Middle frontal gyrus (tissue), 1 donor: Measurements from ENCODE around the gene AHNAK.

Experiments used
- DNase-seq: peaks from one replicate; pipeline ENCODE4 v3.0.0-alpha.2; 2015; ENCODE audit warnings: low spot score; ENCODE audit errors: extremely low spot score

AHNAK gene

DNA sequence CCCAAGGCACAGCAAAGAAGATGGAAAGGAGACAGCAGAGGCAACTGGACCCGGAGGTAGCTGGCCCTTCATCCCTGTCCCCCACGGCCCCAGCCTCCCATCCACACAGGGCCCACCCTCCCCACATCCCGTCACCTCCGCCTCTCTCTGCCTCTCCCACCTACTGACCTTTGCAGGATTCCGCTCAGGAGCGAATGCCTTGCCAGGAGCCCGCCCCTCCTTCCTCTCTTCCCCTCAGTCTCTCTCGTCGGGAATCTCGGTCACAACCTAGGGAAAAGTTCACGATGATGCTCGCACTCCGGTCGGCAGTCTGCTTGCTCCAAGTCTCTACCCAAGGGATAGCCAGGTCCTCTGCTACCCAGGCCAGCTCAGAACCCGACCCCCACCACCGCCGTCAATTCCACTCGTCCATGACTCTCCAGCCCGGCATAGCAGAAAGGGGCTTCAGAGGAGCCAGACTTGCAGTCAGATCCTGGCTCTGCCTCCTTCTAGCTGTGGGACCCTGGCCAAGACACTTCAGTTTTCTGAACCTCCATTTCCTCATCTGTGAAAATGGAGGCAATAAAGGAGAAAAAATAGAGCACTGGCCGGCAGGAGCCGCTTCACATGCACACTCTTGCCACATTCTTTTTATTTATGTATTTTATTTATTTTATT is 10.2 kb downstream of the AHNAK start:
- DNase-seq = no peak

- no peak for DNase-seq
Measured at GRCh38 chr11:62535802-62536201, 10.8 kb downstream of the AHNAK start.

- DNase-seq = no peak
Measured at GRCh38 chr11:62534779-62535545, 11.6 kb downstream of the AHNAK start.

- no peak for DNase-seq
Measured at GRCh38 chr11:62532096-62532495, 14.5 kb downstream of the AHNAK start.

- DNase-seq = no peak
Measured at GRCh38 chr11:62516736-62517371, 29.8 kb downstream of the AHNAK start.

- no peak for DNase-seq
Measured at GRCh38 chr11:62514151-62514550, 32.5 kb downstream of the AHNAK start.

DNA sequence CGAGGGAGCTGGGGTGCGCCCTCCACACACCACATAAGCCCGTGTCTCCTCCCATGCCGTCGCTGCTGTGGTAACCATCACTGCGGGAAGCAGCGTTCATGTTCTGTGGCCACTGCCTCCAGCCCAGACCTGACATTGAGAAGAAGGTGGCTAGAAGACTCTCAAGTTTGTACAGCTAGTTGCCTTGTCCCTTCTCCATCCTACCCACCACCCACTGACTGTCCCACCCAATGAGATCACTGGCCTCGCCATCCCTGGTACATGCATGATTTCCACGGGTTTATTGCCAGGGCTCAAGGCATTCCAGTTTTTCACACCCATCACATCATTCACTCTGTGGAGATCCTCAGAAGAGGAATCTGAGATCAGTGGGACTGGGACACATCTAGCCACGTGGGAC is 33.0 kb downstream of the AHNAK start:
- DNase-seq = no peak

GRCh38 chr11:62512961-62513360 is 33.6 kb downstream of the AHNAK start:
- no peak for DNase-seq

- peak; percentile 55 for DNase-seq
Measured at GRCh38 chr11:62508336-62509058, 38.1 kb downstream of the AHNAK start.

DNA sequence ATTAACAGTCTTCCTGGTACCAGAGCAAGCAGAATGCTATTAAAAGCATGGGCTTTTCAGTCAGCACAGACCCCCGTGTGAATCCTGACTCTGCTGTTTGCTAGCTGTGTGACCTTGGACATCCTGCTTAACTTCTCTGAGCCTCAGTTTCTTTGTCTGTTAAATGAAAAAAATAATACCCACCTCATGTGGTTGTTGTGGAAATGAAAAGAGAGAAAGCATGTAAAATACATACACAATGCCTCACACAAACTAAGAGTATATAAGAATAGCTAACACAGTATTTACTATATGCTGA is 39.5 kb downstream of the AHNAK start:
- no peak for DNase-seq

DNA sequence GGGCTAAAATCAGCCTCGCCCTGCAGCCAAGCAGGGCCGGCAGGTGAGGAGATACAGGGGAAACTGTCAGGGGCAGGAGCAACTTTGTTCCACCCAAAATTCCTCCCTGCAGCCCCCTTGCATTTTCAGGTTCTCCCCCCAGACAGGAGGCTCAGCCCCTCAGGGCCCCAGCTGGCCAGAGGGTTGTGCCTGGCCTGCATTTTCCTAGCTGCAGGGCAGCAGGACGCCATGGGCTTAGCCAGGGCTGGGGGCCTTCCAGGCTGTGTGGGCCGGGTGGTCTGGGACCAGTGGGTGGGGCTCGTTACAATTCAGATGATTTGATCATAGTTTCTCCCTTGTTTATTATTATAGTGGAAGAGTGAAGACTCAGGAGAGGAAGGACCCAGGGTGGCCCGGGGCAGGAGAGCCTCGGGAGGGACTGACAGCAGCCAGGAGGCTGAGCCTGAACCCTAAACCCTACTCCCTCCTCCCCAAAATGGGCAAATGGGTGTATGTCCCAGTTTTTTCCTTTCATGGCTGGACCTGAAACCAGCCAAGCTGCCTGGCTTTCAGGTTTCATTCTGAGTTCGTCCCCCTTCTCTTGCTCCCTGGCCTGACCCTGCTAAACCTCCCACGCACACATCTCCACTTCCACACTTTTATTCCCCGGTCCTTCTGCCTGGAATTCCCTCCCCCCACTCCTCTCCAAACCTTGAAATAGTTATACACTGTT is 40.0 kb downstream of the AHNAK start:
- DNase-seq = no peak

DNA sequence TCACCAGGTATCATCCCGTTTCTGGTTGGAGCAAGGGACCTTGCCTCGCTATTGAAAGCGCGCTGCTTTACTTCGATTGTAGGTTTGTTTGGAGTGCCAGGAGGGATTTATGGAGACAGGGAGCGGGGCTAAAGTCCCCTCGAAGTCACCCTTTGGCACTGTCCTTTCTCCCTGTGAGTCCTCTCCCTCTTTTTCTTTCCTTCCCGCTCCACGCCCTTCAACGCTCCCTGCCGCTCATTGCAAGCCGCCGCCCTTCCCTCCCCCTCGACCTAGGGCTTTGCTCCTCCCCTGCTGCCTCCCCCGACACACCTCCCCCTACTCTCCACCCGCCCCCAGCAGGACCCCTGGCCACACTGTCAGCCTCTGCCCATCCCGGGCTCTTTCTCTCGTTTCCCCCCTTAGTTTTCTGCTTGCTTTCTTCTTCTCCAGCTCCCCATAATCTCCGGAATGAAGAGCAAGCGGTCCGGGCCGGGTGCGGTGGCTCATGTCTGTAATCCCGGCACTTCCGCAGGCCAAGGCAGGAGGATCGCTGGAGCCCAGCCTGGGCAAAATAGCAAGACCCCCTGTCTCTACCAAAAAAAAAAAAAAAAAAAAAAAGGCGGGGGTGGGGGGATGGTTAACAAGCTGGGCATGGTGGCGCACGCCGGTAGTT is 41.0 kb downstream of the AHNAK start:
- no peak for DNase-seq

DNA sequence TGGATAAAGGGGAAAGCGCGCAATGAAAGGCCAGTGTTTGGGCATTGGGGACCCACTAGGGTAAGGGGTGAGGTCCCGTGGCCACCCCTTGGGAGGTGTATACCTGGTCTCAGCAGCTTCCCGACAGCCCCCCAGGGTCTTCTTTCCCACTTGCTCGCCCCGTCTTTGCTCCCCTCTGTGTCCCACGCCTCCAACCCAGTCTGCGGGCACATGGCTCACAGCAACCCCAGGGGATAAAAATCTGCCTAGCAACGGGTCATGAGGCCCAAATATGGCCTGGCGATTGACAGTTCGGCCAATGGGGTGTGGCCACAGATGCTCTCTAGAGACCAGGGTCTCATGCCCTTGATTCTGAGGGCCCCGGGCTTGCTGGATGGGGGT is 41.6 kb downstream of the AHNAK start:
- no peak for DNase-seq

GRCh38 chr11:62504158-62504973 is 42.2 kb downstream of the AHNAK start:
- no peak for DNase-seq

GRCh38 chr11:62502030-62502730 is 44.4 kb downstream of the AHNAK start:
- DNase-seq = no peak

DNA sequence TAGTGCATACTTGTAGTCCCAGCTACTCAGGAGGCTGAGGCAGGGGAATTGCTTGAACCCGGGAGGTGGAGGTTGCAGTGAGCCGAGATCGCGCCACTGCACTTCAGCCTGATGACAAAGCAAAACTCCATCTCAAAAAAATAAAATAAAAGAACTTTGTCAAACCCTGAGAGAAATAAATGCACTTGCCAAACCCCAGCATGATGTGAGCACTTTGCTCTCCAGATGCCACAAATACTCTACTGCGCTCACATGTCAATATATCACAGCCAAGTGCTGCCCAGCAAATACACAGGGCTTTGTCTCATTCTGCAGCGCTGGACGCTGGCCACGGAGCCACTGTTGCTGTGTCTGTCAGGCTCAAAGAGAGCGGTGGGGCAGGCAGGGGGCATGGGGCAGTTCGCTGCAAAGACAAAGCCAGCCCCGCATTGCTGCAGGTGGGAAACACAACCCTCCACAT is 45.1 kb downstream of the AHNAK start:
- peak; percentile 81 for DNase-seq

GRCh38 chr11:62500650-62501030 is 46.0 kb downstream of the AHNAK start:
- DNase-seq = no peak

DNA sequence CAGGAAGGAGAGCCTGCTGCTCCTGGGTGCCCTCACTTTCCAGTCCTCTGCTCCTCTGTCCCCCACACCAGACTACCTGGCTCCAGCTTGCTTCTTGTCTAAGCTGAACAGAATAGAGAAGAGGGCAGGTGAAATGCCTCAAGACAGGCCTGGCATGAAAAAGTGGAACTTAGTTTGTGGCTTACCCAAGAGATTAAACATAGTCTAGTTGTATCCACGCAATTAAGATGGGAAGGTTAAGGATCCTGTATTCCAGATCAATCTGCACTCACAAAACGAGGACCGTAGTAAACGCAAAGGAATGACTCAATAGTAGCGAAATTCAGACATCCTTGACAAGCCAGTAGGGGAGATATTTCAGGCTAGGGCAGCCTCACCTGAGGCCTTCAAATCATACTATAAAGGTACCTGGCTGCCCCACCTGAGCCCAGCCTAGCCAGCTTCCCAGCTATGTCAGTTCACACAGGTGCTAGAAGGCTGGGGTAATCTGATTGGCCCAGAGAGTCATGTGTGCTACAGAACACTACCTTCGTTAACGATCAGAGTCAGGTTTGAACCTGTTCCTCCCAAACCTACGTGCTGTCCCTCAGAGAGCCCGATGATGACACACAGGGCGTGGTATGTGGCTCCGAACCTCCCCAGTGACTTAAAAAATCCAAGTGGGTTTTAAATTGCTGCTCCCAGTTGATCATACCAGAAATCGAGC is 46.5 kb downstream of the AHNAK start:
- no peak for DNase-seq
